ENCODE results near the gene ANKRD11. TPM values are rescaled to one million over a fixed set of nuclear protein-coding genes. Genes with fewer than 3 reads are reported as not detected.
A peak's percentile ranks its signal among the peaks of the same experiment; 100 is the strongest.

ANKRD11 gene
- total RNA-seq, 1 experiment from 2014 or later = 266 TPM

- Histone ChIP-seq H3K9me3 (ENCODE audit: control insufficient read depth in 1 of 2, insufficient read depth in 1 of 2, low read depth in 1 of 2, low read length in 2 of 2) (no peaks in the 10 kb centered on the region), H3K4me2 (ENCODE audit: low read length) (peak overlapping the region; percentile 50), H3K4me1 (ENCODE audit: control insufficient read depth in 1 of 2, insufficient read depth in 2 of 2, low read length in 2 of 2) (peaks cover 43 to 64% of the 10 kb centered on the region in 2 experiments), H3K27ac (ENCODE audit: low read depth, low read length) (no peak overlapping the region; the same call in 1 of the 2 replicates), H3K36me3 (ENCODE audit: control insufficient read depth in 1 of 2, insufficient read depth in 2 of 2, low read length in 2 of 2) (no peaks in the 10 kb centered on the region), H2AFZ (ENCODE audit: low read depth, low read length, poor library complexity, severe bottlenecking) (no peak overlapping the region), H3K9ac (ENCODE audit: low read length) (peak overlapping the region; percentile 27; the same call in 1 of the 2 replicates), H3K9me2 (ENCODE audit: insufficient read depth) (no peaks in the 10 kb centered on the region), H4K20me1 (ENCODE audit: insufficient read depth) (peaks cover 75% of the 10 kb centered on the region; the same call in 1 of the 2 replicates), H3K4me3 (replicated peaks in 1 of 2; ENCODE audit: low read depth in 1 of 2, low read length in 2 of 2) (no peak overlapping the region), H3K79me2 (ENCODE audit: insufficient read depth, low read length) (peaks cover 100% of the 10 kb centered on the region), H3K27me3 (ENCODE audit: insufficient read depth, low read length) (no peaks in the 10 kb centered on the region)
- no TSS peak for BruUV-seq (replicated peaks)
- ATAC-seq (no peak), DNase-seq (ENCODE audit: low read depth, low spot score) (no peak)
- TF ChIP-seq EZH2phosphoT487 (IDR thresholded peaks at IDR 0.05; ENCODE audit: borderline replicate concordance) (no peak), ZBTB33 (IDR thresholded peaks at IDR 0.05; ENCODE audit: extremely low read depth, insufficient replicate concordance, low read length) (no peak), SIN3A (IDR thresholded peaks at IDR 0.05; ENCODE audit: low read depth) (no peak), MAX (IDR thresholded peaks at IDR 0.05) (no peak), RAD21 (IDR thresholded peaks at IDR 0.05; ENCODE audit: low read depth) (no peak), CTCF (IDR thresholded peaks at IDR 0.05 in 2 of 3, conservative IDR thresholded peaks at IDR 0.05 in 1 of 3; ENCODE audit: borderline replicate concordance in 1 of 3, insufficient read depth in 1 of 3, low read depth in 2 of 3, low read length in 2 of 3) (no peak), EGR1 (IDR thresholded peaks at IDR 0.05; ENCODE audit: low read depth) (no peak), POLR2A (IDR thresholded peaks at IDR 0.05; ENCODE audit: borderline replicate concordance, extremely low read depth, insufficient read depth, insufficient read length) (no peak), YY1 (IDR thresholded peaks at IDR 0.05; ENCODE audit: extremely low read depth, insufficient replicate concordance, low read depth, low read length) (no peak), SP1 (IDR thresholded peaks at IDR 0.05; ENCODE audit: low read depth) (no peak), CEBPB (IDR thresholded peaks at IDR 0.05; ENCODE audit: low read depth) (no peak), ELF1 (IDR thresholded peaks at IDR 0.05; ENCODE audit: borderline replicate concordance, low read depth) (no peak), POLR2AphosphoS5 (IDR thresholded peaks at IDR 0.05; ENCODE audit: low read depth, low read length) (no peak), ATF3 (IDR thresholded peaks at IDR 0.05) (no peak), SRF (IDR thresholded peaks at IDR 0.05; ENCODE audit: low read depth) (no peak), JUND (IDR thresholded peaks at IDR 0.05) (no peak), FOSL1 (IDR thresholded peaks at IDR 0.05; ENCODE audit: low read depth) (no peak), CBX3 (IDR thresholded peaks at IDR 0.05; ENCODE audit: low read depth) (no peak)
- CTCF ChIA-PET = no interaction called here
- POLR2A ChIA-PET = no interaction called here
- RAD21 ChIA-PET (ENCODE audit: low non-redundant PET in 1 of 2, low total read pairs in 2 of 2, uncharacterized antibody in 2 of 2, unreplicated experiment in 2 of 2) = no interaction called here
- intact Hi-C loops (cut with micrococcal nuclease) = no loop called here
Measured at GRCh38 chr16:89444151-89444723, 46.1 kb downstream of the ANKRD11 start.

Data from HCT116 (cell line).